MM.1S (cell line): ENCODE data around the gene PITX3.
"Not testable (repeated sequence)": the region's sequence is repeated elsewhere in the genome, so short reads cannot be mapped to it uniquely, and the experiment has no call there.

Source experiments
- DNase-seq: peaks from one replicate; pipeline ENCODE4 v3.0.0-alpha.2; 2015
- H2AFZ ChIP-seq: fragments of 300-600 bp; sonication (generic); 2 replicates; pipeline ENCODE4 v1.6.0; 2016; ENCODE audit warnings: antibody characterized with exemption, low read length
- H3F3A ChIP-seq: fragments of 300-600 bp; sonication (generic); 2 replicates; pipeline ENCODE4 v1.6.1; 2016; ENCODE audit warnings: mild to moderate bottlenecking, antibody characterized with exemption, low read length, moderate library complexity, mixed read lengths; ENCODE audit not compliant: insufficient read depth
- H3K27ac ChIP-seq: fragments of 300-600 bp; sonication (generic); 2 replicates; pipeline ENCODE4 v1.5.1; 2016; ENCODE audit warnings: mild to moderate bottlenecking, low read length
- H3K27me3 ChIP-seq: fragments of 300-600 bp; sonication (generic); replicated peaks from 2 replicates; pipeline ENCODE4 v1.6.0; 2016; ENCODE audit warnings: low read length; ENCODE audit not compliant: insufficient read depth
- H3K36me3 ChIP-seq: fragments of 300-600 bp; sonication (generic); replicated peaks from 2 replicates; pipeline ENCODE4 v1.6.1; 2016; ENCODE audit warnings: mild to moderate bottlenecking, low read length, mixed read lengths; ENCODE audit not compliant: insufficient read depth
- H3K4me1 ChIP-seq: fragments of 300-600 bp; sonication (generic); 2 replicates; pipeline ENCODE4 v1.6.1; 2016; ENCODE audit warnings: low read length, mixed read lengths
- H3K4me2 ChIP-seq: fragments of 300-600 bp; sonication (generic); 2 replicates; pipeline ENCODE4 v1.6.0; 2016; ENCODE audit warnings: low read depth, low read length
- H3K4me3 ChIP-seq: fragments of 300-600 bp; sonication (generic); 2 replicates; pipeline ENCODE4 v1.5.1; 2016; ENCODE audit warnings: low read length, mixed read lengths
- H3K79me2 ChIP-seq: fragments of 300-600 bp; sonication (generic); 2 replicates; pipeline ENCODE4 v1.6.1; 2016; ENCODE audit warnings: mixed run types, low read length, mixed read lengths
- H3K9ac ChIP-seq: fragments of 300-600 bp; sonication (generic); 2 replicates; pipeline ENCODE4 v1.6.1; 2016; ENCODE audit warnings: low read length, mixed read lengths
- H3K9me2 ChIP-seq: fragments of 300-600 bp; sonication (generic); replicated peaks from 2 replicates; pipeline ENCODE4 v1.6.1; 2016; ENCODE audit warnings: mild to moderate bottlenecking, low read length, mixed read lengths; ENCODE audit not compliant: insufficient read depth
- H3K9me3 ChIP-seq: fragments of 300-600 bp; sonication (generic); replicated peaks from 2 replicates; pipeline ENCODE4 v1.6.1; 2016; ENCODE audit warnings: mild to moderate bottlenecking, low read length, mixed read lengths; ENCODE audit not compliant: insufficient read depth
- H4K20me1 ChIP-seq: fragments of 300-600 bp; sonication (generic); 2 replicates; pipeline ENCODE4 v1.6.1; 2016; ENCODE audit warnings: mild to moderate bottlenecking, low read length, moderate library complexity, mixed read lengths; ENCODE audit not compliant: insufficient read depth
- EZH2 ChIP-seq: fragments of 300-600 bp; sonication (generic); optimal IDR thresholded peaks from 2 replicates; pipeline ENCODE3; 2017; ENCODE audit warnings: low read depth, mild to moderate bottlenecking, antibody characterized with exemption, low read length, mixed read lengths
- EZH2phosphoT487 ChIP-seq: fragments of 300-600 bp; sonication (generic); IDR thresholded peaks from 2 replicates; pipeline ENCODE4 v1.6.1; 2018; ENCODE audit warnings: antibody characterized with exemption, low read length
- TF ChIP-seq, protein P1 (sequence below): fragments of 300-600 bp; sonication (generic); IDR thresholded peaks from 2 replicates; pipeline ENCODE4 v1.5.1; 2016; ENCODE audit warnings: antibody characterized with exemption, low read length, mixed read lengths

The PITX3 gene

DNA sequence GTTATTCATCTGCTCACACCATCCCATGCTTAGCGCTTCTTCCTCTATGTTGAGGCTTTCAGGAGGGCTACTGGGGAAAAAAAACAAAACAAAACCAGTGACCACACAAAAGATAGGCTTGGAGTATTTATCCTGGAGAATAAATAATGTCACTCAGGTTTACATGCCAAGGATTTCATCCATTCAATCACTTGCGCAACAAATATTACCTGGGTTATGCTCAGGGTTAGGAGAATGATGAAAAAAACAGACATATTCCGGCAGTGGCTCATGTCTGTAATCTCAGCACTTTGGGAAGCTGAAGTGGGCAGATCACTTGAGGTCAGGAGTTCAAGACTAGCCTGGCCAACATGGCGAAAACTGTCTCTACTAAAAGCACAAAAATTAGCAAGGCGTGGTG, 18.5 kb downstream of the PITX3 start:
- DNase-seq = no peak
- no peaks in the 10 kb centered on the region for H3K9me3 ChIP-seq
- H3K27ac ChIP-seq = no peak overlapping the region
- no peak overlapping the region for H3K4me2 ChIP-seq
- H3F3A ChIP-seq = no peaks in the 10 kb centered on the region
- no peaks in the 10 kb centered on the region for H3K9me2 ChIP-seq
- H3K27me3 ChIP-seq = peaks cover 15% of the 10 kb centered on the region
- no peaks in the 10 kb centered on the region for H3K36me3 ChIP-seq
- no peak for TF ChIP-seq EZH2
- H3K4me3 ChIP-seq = no peak overlapping the region
- H2AFZ ChIP-seq = no peak overlapping the region
- H4K20me1 ChIP-seq = no peaks in the 10 kb centered on the region
- H3K4me1 ChIP-seq = peaks cover 9% of the 10 kb centered on the region
- H3K9ac ChIP-seq = no peak overlapping the region
- H3K79me2 ChIP-seq = no peaks in the 10 kb centered on the region

- Histone ChIP-seq H4K20me1 (no peaks in the 10 kb centered on the region), H3K4me1 (0 out of 2 replicates have a peak, but pooled peaks cover 1% of the 10 kb centered on the region), H3K4me3 (no peak overlapping the region), H3K27ac (no peak overlapping the region), H2AFZ (no peak overlapping the region), H3K4me2 (no peak overlapping the region), H3K27me3 (no peaks in the 10 kb centered on the region), H3K9ac (no peak overlapping the region), H3F3A (no peaks in the 10 kb centered on the region), H3K79me2 (no peaks in the 10 kb centered on the region), H3K9me3 (no peaks in the 10 kb centered on the region), H3K36me3 (no peaks in the 10 kb centered on the region), H3K9me2 (no peaks in the 10 kb centered on the region)
- DNase-seq = no peak
- TF ChIP-seq, protein P1, sequence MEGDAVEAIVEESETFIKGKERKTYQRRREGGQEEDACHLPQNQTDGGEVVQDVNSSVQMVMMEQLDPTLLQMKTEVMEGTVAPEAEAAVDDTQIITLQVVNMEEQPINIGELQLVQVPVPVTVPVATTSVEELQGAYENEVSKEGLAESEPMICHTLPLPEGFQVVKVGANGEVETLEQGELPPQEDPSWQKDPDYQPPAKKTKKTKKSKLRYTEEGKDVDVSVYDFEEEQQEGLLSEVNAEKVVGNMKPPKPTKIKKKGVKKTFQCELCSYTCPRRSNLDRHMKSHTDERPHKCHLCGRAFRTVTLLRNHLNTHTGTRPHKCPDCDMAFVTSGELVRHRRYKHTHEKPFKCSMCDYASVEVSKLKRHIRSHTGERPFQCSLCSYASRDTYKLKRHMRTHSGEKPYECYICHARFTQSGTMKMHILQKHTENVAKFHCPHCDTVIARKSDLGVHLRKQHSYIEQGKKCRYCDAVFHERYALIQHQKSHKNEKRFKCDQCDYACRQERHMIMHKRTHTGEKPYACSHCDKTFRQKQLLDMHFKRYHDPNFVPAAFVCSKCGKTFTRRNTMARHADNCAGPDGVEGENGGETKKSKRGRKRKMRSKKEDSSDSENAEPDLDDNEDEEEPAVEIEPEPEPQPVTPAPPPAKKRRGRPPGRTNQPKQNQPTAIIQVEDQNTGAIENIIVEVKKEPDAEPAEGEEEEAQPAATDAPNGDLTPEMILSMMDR = no peak
- no peak for TF ChIP-seq EZH2phosphoT487
- no peak for TF ChIP-seq EZH2
Measured at GRCh38 chr10:102220612-102221011, 20.7 kb downstream of the PITX3 start.

DNA sequence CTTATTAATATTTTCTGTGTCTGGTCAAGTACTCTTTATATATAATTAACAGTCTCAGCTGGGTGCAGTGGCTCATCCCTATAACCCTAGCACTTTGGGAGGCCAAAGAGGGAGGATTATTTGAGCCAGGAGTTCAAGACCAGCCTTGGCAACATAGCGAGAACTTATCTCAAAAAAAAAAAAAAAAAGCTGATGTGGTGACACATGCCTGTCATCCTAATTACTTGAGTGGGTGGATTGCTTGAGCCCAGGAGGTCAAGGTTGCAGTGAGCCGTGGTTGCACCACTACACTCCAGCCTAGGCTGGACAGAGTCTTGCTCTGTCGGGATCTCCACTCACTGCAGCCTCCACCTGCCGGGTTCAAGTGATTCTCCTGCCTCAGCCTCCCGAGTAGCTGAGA, 21.9 kb downstream of the PITX3 start:
- H3K9me2 ChIP-seq = no peaks in the 10 kb centered on the region
- H3K4me1 ChIP-seq = no peaks in the 10 kb centered on the region
- no peaks in the 10 kb centered on the region for H4K20me1 ChIP-seq

GRCh38 chr10:102213599-102213998, 27.7 kb downstream of the PITX3 start:
- H3K9me2 ChIP-seq, H3K4me1 ChIP-seq, H3K79me2 ChIP-seq, H3K9ac ChIP-seq, DNase-seq, H3K27me3 ChIP-seq, H3K4me3 ChIP-seq, H3K4me2 ChIP-seq, H3K36me3 ChIP-seq, H3K27ac ChIP-seq, H4K20me1 ChIP-seq, H3K9me3 ChIP-seq, H3F3A ChIP-seq, H2AFZ ChIP-seq: not testable (repeated sequence)

More for the DNA sequence above, 21.9 kb downstream of the PITX3 start:
- Histone ChIP-seq H3K4me2 (no peak overlapping the region), H2AFZ (no peak overlapping the region), H3K4me3 (no peak overlapping the region), H3F3A (no peaks in the 10 kb centered on the region), H3K27me3 (no peaks in the 10 kb centered on the region), H3K9me3 (no peaks in the 10 kb centered on the region), H3K27ac (no peak overlapping the region), H3K79me2 (no peaks in the 10 kb centered on the region), H3K36me3 (no peaks in the 10 kb centered on the region), H3K9ac (no peak overlapping the region)
- no peak for DNase-seq
- TF ChIP-seq EZH2phosphoT487 (no peak), EZH2 (no peak)
- TF ChIP-seq, protein P1 = no peak
